GM20431 (cell line): ENCODE measurements around the gene LRFN3.
"Not testable (repeated sequence)": the region's sequence is repeated elsewhere in the genome, so short reads cannot be mapped to it uniquely, and the experiment has no call there.

Source experiments
- in situ Hi-C: fragments of 300-500 bp; cut with MseI, MboI; formaldehyde crosslinking; loops from one replicate; pipeline ENCODE4 v1.15.0; 2020; ENCODE audit warnings: low sequenced_read_pairs; ENCODE audit not compliant: unreplicated experiment

LRFN3 gene, protein sequence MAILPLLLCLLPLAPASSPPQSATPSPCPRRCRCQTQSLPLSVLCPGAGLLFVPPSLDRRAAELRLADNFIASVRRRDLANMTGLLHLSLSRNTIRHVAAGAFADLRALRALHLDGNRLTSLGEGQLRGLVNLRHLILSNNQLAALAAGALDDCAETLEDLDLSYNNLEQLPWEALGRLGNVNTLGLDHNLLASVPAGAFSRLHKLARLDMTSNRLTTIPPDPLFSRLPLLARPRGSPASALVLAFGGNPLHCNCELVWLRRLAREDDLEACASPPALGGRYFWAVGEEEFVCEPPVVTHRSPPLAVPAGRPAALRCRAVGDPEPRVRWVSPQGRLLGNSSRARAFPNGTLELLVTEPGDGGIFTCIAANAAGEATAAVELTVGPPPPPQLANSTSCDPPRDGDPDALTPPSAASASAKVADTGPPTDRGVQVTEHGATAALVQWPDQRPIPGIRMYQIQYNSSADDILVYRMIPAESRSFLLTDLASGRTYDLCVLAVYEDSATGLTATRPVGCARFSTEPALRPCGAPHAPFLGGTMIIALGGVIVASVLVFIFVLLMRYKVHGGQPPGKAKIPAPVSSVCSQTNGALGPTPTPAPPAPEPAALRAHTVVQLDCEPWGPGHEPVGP

GRCh38 chr19:35935911-35936737 is at the start of gene LRFN3:
Gene LRFN3, plus strand, starts transcription at chr19:35936374. Its CDS starts 3,052 bp downstream, at chr19:35939426.
- in situ Hi-C loops: loop anchor here (10.0 kb wide), 1 partner anchor 241 kb away; no protein-coding TSS in a partner anchor

DNA sequence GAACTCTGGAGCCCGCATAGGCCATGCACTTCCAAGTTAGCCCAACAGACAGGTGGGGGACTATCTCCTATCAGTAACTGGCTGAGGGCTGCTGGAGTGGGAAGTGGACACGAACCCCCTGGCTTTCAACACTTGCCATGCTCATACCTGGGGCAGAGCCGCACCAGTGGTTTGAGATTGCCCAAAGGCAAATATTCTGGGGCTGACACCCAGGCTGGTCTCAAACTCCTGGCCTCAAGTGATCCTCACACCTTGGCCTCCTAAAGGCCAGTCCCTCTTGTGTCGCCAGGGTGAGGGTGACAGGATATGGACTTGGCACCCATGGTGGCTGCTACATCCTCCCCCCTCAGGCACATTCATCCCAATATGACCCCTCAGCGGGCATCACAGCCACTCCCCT is 49.0 kb upstream of the LRFN3 start:
- in situ Hi-C loops: loop anchor here (5.0 kb wide), 1 partner anchor 45 kb away; no protein-coding TSS in a partner anchor

DNA sequence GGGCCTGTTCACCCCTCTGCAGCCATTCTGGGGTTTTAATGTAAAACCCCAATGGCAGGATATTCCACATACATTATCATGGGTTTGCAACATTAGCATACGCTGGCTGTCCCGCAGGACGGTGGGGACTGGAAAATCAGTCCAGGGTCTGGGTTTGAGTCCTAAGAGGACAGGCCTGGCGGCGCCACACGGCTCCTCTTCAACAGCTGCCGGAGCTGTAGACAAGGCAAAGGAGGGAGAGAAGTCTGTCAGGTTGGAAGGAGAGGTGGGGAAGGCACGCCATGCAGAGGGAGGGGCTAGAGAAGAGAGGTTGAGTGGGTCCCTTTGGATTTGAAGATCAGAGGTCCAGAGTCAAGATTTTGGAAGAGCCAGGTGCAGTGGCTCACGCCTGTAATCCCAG is 47.8 kb upstream of the LRFN3 start:
- in situ Hi-C loops: loop anchor here (5.0 kb wide), 1 partner anchor 44 kb away; no protein-coding TSS in a partner anchor

- in situ Hi-C loops: loop anchor here (5.0 kb wide), 1 partner anchor 43 kb away; no protein-coding TSS in a partner anchor
Measured at GRCh38 chr19:35889370-35890112, 46.6 kb upstream of the LRFN3 start.

DNA sequence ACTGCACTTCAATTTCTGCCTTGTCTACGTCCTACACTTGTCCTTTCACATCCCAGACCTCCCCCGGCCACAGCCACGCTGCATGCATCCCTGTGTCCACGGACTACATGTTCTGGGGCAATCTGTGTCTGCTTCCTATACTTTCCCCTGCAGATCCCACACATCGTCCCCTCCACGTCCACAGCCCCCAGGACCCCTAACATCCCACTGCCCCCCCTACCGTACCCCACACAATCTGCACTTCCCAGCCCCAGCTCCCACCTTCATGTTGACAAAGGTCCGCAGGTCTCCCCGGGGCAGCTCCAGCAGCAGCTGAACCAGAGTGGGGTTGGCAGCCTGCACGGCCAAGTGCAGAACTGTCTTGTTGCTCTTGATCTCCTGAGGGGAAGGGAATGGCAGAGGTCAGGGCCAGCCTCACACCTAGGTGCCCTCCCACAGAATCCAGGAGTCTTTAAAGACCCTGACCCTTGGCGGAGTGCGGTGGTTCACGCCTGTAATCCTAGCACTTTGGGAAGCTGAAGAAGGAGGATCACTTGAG is 46.0 kb upstream of the LRFN3 start:
- in situ Hi-C loops: no loop called here

- in situ Hi-C loops: not testable (repeated sequence)
Measured at GRCh38 chr19:35891819-35892218, 44.4 kb upstream of the LRFN3 start.

- in situ Hi-C loops: no loop called here
Measured at GRCh38 chr19:35894342-35894741, 41.8 kb upstream of the LRFN3 start.

DNA sequence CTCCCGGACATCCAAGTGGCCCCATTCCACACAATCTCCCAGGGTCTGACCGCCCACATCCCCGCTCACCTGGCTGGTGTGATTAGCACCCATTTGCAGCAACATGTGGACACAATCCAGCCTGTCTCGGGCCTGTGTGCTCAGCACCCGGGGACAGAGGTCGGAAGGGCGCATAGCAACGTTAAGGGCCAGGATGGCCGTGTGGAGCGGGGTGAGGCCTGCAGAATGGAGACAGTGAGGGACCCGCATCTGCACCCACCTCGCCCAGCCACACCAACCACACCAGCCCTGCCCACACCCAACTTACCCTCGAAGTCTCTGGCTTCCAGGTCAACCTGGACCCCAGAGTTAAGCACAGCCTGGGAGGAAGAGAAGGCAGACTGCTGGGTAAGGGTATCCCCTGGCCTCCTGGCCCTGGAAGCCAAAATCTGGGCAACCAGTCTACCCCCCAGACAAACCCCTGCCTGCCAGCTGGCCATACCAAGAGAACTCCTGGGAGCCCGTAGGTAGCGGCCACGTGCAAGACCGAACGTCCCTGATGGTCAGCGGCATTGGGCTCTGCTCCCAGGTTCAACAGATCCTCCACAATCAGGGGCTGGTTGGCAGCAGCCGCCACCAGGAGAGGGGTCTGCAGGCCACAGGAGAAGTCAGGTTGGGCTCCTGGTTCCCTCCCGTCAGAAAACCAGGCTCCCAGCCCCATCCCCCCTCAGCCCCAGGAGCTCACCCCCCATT is 40.1 kb upstream of the LRFN3 start:
- in situ Hi-C loops: no loop called here

- in situ Hi-C loops: no loop called here
Measured at GRCh38 chr19:35896643-35897040, 39.5 kb upstream of the LRFN3 start.

- in situ Hi-C loops: no loop called here
Measured at GRCh38 chr19:35897706-35898451, 38.3 kb upstream of the LRFN3 start.

DNA sequence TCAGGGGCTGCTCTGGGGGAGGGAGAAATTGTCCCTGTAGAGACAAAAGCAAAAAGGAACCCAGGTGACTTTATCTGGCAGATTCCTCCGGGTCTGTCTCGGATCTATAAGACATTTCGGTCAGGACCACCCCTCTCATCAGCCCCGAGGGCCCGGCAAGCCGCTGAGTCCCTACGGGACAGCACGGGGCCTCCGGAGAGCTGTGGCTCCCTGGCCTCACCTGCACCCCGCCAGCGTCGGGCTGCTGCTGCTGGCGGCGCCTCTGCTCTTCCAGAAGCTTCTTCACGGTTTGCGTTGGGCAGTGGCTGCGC is 37.7 kb upstream of the LRFN3 start:
- in situ Hi-C loops: no loop called here

DNA sequence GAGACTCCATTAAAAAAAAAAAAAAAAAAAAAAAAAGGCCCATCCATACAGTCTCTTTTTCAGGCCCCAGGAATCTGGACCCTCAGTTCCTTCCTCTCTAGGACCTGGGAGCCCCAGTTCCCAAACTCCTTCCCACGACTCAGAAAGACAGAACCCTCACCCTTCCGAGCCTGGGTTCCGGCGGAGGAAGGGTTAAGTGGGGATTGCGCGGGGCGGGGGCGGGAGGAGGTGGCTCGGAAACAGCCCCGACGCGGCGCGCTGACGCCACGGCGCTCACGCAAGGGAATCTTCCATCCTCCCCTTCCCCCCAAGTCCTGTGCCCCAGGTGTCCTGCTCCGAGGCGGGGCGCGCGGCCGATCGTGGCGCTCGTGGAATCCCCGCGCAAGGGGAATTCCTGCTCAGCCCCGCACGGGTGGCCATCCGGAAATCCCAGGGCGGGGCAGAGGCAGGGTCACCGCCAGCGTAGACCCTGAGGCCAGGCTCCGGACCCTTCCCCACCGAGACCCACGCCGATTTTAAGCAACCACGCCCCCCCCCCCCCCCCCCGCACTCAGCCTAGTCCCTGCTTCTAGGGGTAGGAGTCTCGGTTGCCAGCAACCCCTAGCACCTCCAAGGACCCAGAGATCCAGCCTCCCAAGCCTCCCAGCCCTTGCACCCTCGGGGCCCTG is 36.5 kb upstream of the LRFN3 start:
- in situ Hi-C loops: no loop called here

DNA sequence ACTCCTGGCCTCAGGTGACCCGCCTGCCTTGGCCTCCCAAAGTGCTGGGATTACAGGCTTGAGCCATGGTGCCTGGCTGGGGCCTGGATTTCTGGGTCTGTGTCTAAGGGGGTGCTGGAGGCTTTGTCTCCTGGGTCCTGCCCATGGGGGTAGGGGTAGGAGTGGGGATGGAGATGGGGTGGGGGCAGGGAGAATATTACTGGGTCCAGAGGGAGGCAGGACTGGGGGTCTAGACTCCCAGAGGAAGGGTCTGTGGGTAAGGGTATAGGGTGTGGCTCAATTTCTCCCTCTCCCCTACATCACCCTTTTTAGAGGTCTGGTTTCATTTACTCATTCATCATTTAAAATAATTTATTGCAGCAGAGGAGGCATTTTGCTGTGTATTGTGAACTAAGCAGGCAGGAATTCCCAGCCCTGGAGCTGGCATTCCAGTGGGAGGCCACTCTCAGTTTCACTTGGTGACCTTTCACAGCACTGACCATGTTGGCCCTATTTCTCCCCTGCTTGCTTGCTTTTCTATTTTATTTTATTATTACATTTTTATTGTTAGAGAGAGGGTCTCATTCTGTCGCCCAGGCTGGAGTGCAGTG is 35.0 kb upstream of the LRFN3 start:
- in situ Hi-C loops: no loop called here

DNA sequence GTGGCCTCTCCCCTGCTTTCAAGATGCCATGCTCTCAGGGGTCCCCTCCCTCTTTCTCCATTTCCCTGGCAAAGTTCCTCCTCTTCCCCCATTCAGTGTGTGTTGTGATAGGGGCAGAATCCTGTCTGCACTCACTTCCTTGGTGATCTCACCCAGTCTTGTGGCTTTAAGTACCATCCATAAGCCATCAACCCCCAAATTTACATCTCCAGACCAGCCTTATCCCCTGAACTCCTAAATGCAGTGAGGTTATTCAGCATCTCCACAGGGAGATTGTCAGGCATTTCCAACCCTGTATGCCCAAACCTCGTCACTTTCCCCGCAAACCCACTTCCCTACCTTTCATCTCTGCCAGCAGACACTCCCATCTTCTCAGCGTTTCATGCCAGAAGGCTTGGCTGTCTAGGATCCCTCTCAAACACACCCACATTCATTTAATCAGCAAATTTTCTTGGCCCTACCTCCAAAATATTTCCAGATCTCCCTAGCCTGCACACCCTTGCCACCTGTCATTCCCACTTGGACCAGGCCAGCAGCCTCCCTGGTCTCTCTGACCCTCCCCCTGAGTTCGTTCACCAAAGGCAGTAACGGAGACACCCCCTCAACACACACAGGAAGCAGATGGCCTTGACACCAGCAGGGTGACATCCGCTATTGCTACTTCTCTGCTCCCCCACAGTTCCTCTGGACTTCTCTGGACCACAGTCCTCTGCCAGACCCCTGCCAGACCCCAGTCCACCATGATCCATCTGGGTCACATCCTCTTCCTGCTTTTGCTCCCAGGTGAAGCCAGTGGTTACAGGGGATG is 34.1 kb upstream of the LRFN3 start, which contains the start of gene HCST:
Gene HCST (plus strand): TSS at position 676 of the 808 bp plus-strand sequence. CDS start 65 bp downstream, at position 741.
- in situ Hi-C loops: no loop called here

GRCh38 chr19:35902870-35903475 is 33.2 kb upstream of the LRFN3 start:
- in situ Hi-C loops: no loop called here

DNA sequence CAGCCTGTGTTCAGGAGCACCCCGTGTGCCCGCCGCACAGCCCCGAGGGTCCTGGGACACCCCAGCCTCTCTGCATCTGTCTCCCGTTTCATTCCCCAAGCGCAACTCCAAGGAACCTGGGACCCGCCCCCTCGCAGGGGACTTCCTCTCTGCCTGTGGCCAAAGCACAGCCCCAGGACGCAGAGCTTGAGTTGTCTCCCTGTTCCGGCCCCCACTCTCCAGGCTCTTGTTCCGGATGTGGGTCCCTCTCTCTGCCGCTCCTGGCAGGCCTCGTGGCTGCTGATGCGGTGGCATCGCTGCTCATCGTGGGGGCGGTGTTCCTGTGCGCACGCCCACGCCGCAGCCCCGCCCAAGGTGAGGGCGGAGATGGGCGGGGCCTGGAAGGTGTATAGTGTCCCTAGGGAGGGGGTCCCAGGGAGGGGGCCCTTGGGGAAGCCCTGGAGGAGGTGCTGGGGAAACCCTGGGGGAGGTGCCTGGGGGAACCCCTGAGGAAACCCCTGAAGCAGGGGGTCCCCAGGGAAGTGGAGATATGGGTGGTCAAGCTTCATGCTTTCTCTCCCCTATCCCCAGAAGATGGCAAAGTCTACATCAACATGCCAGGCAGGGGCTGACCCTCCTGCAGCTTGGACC is 32.5 kb upstream of the LRFN3 start:
- in situ Hi-C loops: no loop called here
